HepG2 (cell line): ENCODE measurements around the gene BAHCC1. TPM values are rescaled to one million over a fixed set of nuclear protein-coding genes. Genes with fewer than 3 reads are reported as not detected.

ENCODE experiments used
- ATAC-seq: fragments of 200-7000 bp; cut with Tn5 transposase; 3 replicates; pipeline ENCODE4 v1.9.1; 2020; ENCODE audit warnings: mild to moderate bottlenecking, moderate library complexity
- BruUV-seq: library from RNA; stranded (reverse); fragments of 400-500 nt; replicated peaks from 2 replicates; lab custom pipeline; 2021; lab: Mats Ljungman, UMichigan
- CTCF ChIA-PET: fragments of 300-600 bp; formaldehyde crosslinking; extraction: SDS; loops from one replicate; lab custom pipeline; 2021; ENCODE audit warnings: low total read pairs, inconsistent platforms, low intra/inter-chr PET ratio; lab: Yijun Ruan, JAX
- POLR2A ChIA-PET: fragments of 350-600 bp; sonication (Branson Sonifier 250); formaldehyde crosslinking; loops from one replicate; lab custom pipeline; 2020; ENCODE audit warnings: antibody characterized with exemption, inconsistent platforms; lab: Yijun Ruan, JAX
- DNase-seq: peaks from one replicate; pipeline ENCODE4 v3.0.0-alpha.2; 2015; ENCODE audit warnings: low spot score
- FAIRE-seq: peaks from 3 replicates; lab custom pipeline; 2011; peaks lifted over from hg19 to GRCh38; lab: Jason Lieb, UNC
- H2AFZ ChIP-seq: one replicate; pipeline ENCODE4 v1.6.1; 2011; ENCODE audit warnings: low read length, inconsistent platforms
- H3K27ac ChIP-seq: fragments of 300-600 bp; 3 replicates; pipeline ENCODE4 v1.8.0; 2011; ENCODE audit warnings: mixed run types, mild to moderate bottlenecking, mixed read lengths, low read length, inconsistent platforms; ENCODE audit not compliant: insufficient read depth; ENCODE audit errors: extremely low read length
- H3K27me3 ChIP-seq, 2 experiments: fragments of 200-600 bp in 1 of 2; 2 replicates in 1 of 2; 3 replicates in 1 of 2; pipeline versions ENCODE4 v1.6.0 to v1.8.0; 2011; ENCODE audit warnings: low read length in 2 of 2, mild to moderate bottlenecking in 2 of 2, moderate library complexity in 2 of 2, inconsistent platforms in 1 of 2; ENCODE audit not compliant: insufficient read depth in 2 of 2, control insufficient read depth in 1 of 2
- H3K36me3 ChIP-seq, 2 experiments: fragments of 200-600 bp in 1 of 2; replicated peaks in 1 of 2; 2 replicates in 1 of 2; 3 replicates in 1 of 2; pipeline versions ENCODE4 v1.5.1 to v1.8.0; 2011; ENCODE audit warnings: low read length in 2 of 2, inconsistent platforms in 1 of 2; ENCODE audit not compliant: insufficient read depth in 2 of 2, control insufficient read depth in 1 of 2
- H3K4me1 ChIP-seq: 2 replicates; pipeline ENCODE4 v1.5.1; 2012; ENCODE audit warnings: low read length, inconsistent platforms; ENCODE audit not compliant: insufficient read depth
- H3K4me2 ChIP-seq: 2 replicates; pipeline ENCODE4 v1.6.0; 2011; ENCODE audit warnings: low read depth, low read length, inconsistent platforms
- H3K4me3 ChIP-seq, 3 experiments: fragments of 200-600 bp in 1 of 3; sonication (generic), shearing (Covaris generic) in 1 of 3; replicated peaks in 1 of 3; 2 replicates each; pipeline ENCODE4 v1.5.1; 2011 to 2016; ENCODE audit warnings: low read length in 3 of 3, inconsistent platforms in 2 of 3, low read depth in 2 of 3, mild to moderate bottlenecking in 2 of 3, control low read depth in 1 of 3, mixed read lengths in 1 of 3; ENCODE audit not compliant: insufficient read depth in 1 of 3
- H3K79me2 ChIP-seq: one replicate; pipeline ENCODE4 v1.6.1; 2011; ENCODE audit warnings: low read length, inconsistent platforms; ENCODE audit not compliant: insufficient read depth
- H3K9ac ChIP-seq: 2 replicates; pipeline ENCODE4 v1.6.0; 2011; ENCODE audit warnings: mild to moderate bottlenecking, low read depth, low read length, inconsistent platforms; ENCODE audit not compliant: insufficient read depth
- H3K9me3 ChIP-seq: 2 replicates; pipeline ENCODE4 v1.5.1; 2012; ENCODE audit warnings: mild to moderate bottlenecking, low read length
- H4K20me1 ChIP-seq: 2 replicates; pipeline ENCODE4 v1.6.0; 2011; ENCODE audit warnings: inconsistent platforms, mild to moderate bottlenecking, low read length, moderate library complexity; ENCODE audit not compliant: insufficient read depth
- KDM5B ChIP-seq: sonication (generic); formaldehyde crosslinking; IDR thresholded peaks from 2 replicates; pipeline ENCODE4 v1.4.0; 2020; ENCODE audit warnings: missing genetic modification reagents, mild to moderate bottlenecking, borderline replicate concordance
- PRMT3 ChIP-seq: sonication (generic); formaldehyde crosslinking; IDR thresholded peaks from 2 replicates; pipeline ENCODE4 v1.8.1; 2022; ENCODE audit warnings: low read depth, mild to moderate bottlenecking, moderate library complexity, missing genetic modification reagents, borderline replicate concordance
- ZFP91 ChIP-seq: sonication (generic); formaldehyde crosslinking; IDR thresholded peaks from 2 replicates; pipeline ENCODE4 v1.9.0; 2022; ENCODE audit warnings: missing genetic modification reagents, mild to moderate bottlenecking, borderline replicate concordance
- ZNF225 ChIP-seq: sonication (generic); formaldehyde crosslinking; IDR thresholded peaks from 2 replicates; pipeline ENCODE4 v1.4.0; 2020; ENCODE audit warnings: mild to moderate bottlenecking, missing genetic modification reagents
- ZNF251 ChIP-seq: sonication (generic); formaldehyde crosslinking; IDR thresholded peaks from 2 replicates; pipeline ENCODE4 v1.9.0; 2021; ENCODE audit warnings: mild to moderate bottlenecking, missing genetic modification reagents
- ZNF501 ChIP-seq: sonication (generic); formaldehyde crosslinking; IDR thresholded peaks from 2 replicates; pipeline ENCODE4 v1.5.1; 2020; ENCODE audit warnings: mild to moderate bottlenecking, moderate library complexity, missing genetic modification reagents
- ZNF543 ChIP-seq: sonication (generic); formaldehyde crosslinking; IDR thresholded peaks from 2 replicates; pipeline ENCODE4 v1.4.0; 2020; ENCODE audit warnings: mild to moderate bottlenecking, missing genetic modification reagents
- ZNF598 ChIP-seq: sonication (generic); formaldehyde crosslinking; IDR thresholded peaks from 2 replicates; pipeline ENCODE4 v1.5.1; 2020; ENCODE audit warnings: mild to moderate bottlenecking, missing genetic modification reagents, borderline replicate concordance
- ZNF776 ChIP-seq: sonication (generic); formaldehyde crosslinking; IDR thresholded peaks from 2 replicates; pipeline ENCODE4 v1.4.0; 2020; ENCODE audit warnings: mild to moderate bottlenecking, missing genetic modification reagents
- WGBS: methylation state at CpG from one replicate; pipeline ENCODE4 v1.1.6; 2017; ENCODE audit warnings: low lambda C conversion rate; 5-methylcytosine and 5-hydroxymethylcytosine counted together
- in situ Hi-C: cut with HindIII; loops from 2 replicates; pipeline ENCODE4 v1.10.0; 2017; ENCODE audit warnings: low pct_unique_long_range_greater_than_20kb; ENCODE audit not compliant: extremely low pct_ligation_motif_present
- intact Hi-C: fragments of 100-400 bp; cut with micrococcal nuclease; formaldehyde crosslinking; loops from one replicate; pipeline ENCODE4 v1.10.0; 2022; ENCODE audit not compliant: unreplicated experiment
- polyA plus RNA-seq, 8 experiments: library from polyadenylated mRNA; depleted of rRNA in 3 of 8; stranded (reverse) in 7 of 8; unstranded in 1 of 8; fragments of >200 nt; fragmentation: Illumina TruSeq in 4 of 8; extraction: Trizol in 4 of 8; gene quantifications; 2 replicates each; pipeline versions ENCODE4 v1.2.1 to v1.2.3, GENCODE V29; 2011 to 2016; ENCODE audit warnings: low read depth in 4 of 8, missing spikeins in 1 of 8, mixed read lengths in 1 of 8; ENCODE audit not compliant: insufficient read depth in 1 of 8
- total RNA-seq, 5 experiments: library from RNA; depleted of rRNA; stranded (reverse); fragments of >200 nt; fragmentation: Illumina TruSeq; extraction: Trizol; gene quantifications; 2 replicates each; pipeline ENCODE4 v1.2.3, GENCODE V29; 2016; ENCODE audit warnings: low read depth in 1 of 5
- TF ChIP-seq, protein P1 (sequence below): sonication (generic); formaldehyde crosslinking; IDR thresholded peaks from 2 replicates; pipeline ENCODE4 v1.5.1; 2020; ENCODE audit warnings: mild to moderate bottlenecking, missing genetic modification reagents
- TF ChIP-seq, protein P2 (sequence below): sonication (generic); formaldehyde crosslinking; IDR thresholded peaks from 2 replicates; pipeline ENCODE4 v1.4.0; 2020; ENCODE audit warnings: missing genetic modification reagents

The BAHCC1 gene
- total and polyA plus RNA-seq, 2 of the 13 experiments (the other 11 are each of a cell fraction or from before 2014, with no cell fraction given): 1.4 to 1.7 TPM

DNA sequence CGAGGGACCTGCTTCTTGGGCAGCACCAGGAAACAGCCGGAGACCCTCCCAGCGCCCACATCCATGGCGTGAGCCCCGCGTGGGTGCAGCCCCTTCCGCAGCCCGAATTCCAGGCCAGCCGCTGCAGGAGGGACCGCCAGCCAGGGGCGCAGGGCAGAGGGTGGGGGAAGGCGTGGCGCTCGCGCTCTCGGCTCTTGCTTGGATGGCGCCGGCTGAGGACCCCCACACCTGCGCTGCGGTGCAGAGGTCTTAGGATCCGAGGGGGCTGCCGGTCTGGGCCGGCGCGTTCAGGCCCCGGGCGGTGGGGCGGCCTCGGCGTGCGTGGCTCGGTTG, 88.6 kb downstream of the BAHCC1 start (continued):
- peak; percentile 33; the same call in 1 of the 2 replicates for TF ChIP-seq ZFP91 (CRISPR knock-in tag)
- no peak for TF ChIP-seq ZNF598 (CRISPR knock-in tag)

GRCh38 chr17:81484195-81484979, 89.1 kb downstream of the BAHCC1 start:
- 16% methylated on average over 21 of the region's 60 CpGs for WGBS
- Histone ChIP-seq H3K79me2 (no peaks in the 10 kb centered on the region), H3K4me1 (peaks cover 62% of the 10 kb centered on the region), H3K9me3 (no peaks in the 10 kb centered on the region), H3K4me3 (peak overlapping the region in 2 of 3 experiments; percentile 44 to 62; a peak in 3 of 6 replicates), H3K27me3 (peaks cover 5 to 39% of the 10 kb centered on the region in 2 experiments; a peak in 4 of 5 replicates), H3K4me2 (peak overlapping the region; percentile 72), H4K20me1 (no peaks in the 10 kb centered on the region), H3K36me3 (no peaks in the 10 kb centered on the region), H2AFZ (no peak overlapping the region), H3K27ac (no peak overlapping the region), H3K9ac (peak overlapping the region; percentile 35)
- POLR2A ChIA-PET: interaction anchor here (0.6 to 1.6 kb wide), 10 partner anchors 24 to 246 kb away, joined by 3 to 6 read pairs (median 3); partner anchors contain the start of genes ACTG1 and TEPSIN
- no TSS peak for BruUV-seq
- peak; percentile 76 for DNase-seq
- peak; percentile 63 for FAIRE-seq
- CTCF ChIA-PET: interaction anchor here (1.2 to 1.5 kb wide), 5 partner anchors 44 to 231 kb away, joined by 6 to 17 read pairs (median 6); no protein-coding TSS in a partner anchor
- intact Hi-C loops: loop anchor here (1.0 to 5.0 kb wide), 3 partner anchors 82 to 231 kb away; partner anchors contain the start of gene SLC38A10
- in situ Hi-C loops: loop anchor here (5.0 kb wide), 2 partner anchors 182 to 227 kb away; no protein-coding TSS in a partner anchor
- peak; percentile 73 for ATAC-seq
- peak; percentile 73; the same call in 1 of the 2 replicates for TF ChIP-seq ZNF543 (CRISPR knock-in tag)
- no peak for TF ChIP-seq ZNF251 (CRISPR knock-in tag)
- TF ChIP-seq, protein P1, sequence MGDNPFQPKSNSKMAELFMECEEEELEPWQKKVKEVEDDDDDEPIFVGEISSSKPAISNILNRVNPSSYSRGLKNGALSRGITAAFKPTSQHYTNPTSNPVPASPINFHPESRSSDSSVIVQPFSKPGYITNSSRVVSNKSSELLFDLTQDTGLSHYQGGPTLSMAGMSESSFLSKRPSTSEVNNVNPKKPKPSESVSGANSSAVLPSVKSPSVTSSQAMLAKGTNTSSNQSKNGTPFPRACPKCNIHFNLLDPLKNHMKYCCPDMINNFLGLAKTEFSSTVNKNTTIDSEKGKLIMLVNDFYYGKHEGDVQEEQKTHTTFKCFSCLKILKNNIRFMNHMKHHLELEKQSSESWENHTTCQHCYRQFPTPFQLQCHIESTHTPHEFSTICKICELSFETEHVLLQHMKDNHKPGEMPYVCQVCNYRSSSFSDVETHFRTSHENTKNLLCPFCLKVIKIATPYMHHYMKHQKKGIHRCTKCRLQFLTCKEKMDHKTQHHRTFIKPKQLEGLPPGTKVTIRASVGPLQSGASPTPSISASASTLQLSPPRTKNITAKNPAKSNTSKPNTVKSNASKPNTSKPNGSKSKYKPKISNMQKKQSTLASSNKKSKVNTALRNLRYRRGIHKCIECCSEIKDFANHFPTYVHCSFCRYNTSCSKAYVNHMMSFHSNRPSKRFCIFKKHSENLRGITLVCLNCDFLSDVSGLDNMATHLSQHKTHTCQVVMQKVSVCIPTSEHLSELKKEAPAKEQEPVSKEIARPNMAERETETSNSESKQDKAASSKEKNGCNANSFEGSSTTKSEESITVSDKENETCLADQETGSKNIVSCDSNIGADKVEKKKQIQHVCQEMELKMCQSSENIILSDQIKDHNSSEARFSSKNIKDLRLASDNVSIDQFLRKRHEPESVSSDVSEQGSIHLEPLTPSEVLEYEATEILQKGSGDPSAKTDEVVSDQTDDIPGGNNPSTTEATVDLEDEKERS: no peak
- TF ChIP-seq ZNF776 (CRISPR knock-in tag): peak; percentile 63; the same call in 1 of the 2 replicates
- peak; percentile 85; the same call in 1 of the 2 replicates for TF ChIP-seq KDM5B
- TF ChIP-seq PRMT3: 0 out of 2 replicates have a peak, but pooled peaks have one; percentile 84
- TF ChIP-seq, protein P2, sequence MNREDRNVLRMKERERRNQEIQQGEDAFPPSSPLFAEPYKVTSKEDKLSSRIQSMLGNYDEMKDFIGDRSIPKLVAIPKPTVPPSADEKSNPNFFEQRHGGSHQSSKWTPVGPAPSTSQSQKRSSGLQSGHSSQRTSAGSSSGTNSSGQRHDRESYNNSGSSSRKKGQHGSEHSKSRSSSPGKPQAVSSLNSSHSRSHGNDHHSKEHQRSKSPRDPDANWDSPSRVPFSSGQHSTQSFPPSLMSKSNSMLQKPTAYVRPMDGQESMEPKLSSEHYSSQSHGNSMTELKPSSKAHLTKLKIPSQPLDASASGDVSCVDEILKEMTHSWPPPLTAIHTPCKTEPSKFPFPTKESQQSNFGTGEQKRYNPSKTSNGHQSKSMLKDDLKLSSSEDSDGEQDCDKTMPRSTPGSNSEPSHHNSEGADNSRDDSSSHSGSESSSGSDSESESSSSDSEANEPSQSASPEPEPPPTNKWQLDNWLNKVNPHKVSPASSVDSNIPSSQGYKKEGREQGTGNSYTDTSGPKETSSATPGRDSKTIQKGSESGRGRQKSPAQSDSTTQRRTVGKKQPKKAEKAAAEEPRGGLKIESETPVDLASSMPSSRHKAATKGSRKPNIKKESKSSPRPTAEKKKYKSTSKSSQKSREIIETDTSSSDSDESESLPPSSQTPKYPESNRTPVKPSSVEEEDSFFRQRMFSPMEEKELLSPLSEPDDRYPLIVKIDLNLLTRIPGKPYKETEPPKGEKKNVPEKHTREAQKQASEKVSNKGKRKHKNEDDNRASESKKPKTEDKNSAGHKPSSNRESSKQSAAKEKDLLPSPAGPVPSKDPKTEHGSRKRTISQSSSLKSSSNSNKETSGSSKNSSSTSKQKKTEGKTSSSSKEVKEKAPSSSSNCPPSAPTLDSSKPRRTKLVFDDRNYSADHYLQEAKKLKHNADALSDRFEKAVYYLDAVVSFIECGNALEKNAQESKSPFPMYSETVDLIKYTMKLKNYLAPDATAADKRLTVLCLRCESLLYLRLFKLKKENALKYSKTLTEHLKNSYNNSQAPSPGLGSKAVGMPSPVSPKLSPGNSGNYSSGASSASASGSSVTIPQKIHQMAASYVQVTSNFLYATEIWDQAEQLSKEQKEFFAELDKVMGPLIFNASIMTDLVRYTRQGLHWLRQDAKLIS (CRISPR knock-in tag): no peak
- TF ChIP-seq ZNF225 (CRISPR knock-in tag): peak; percentile 80; the same call in 1 of the 2 replicates
- peak; percentile 71; the same call in 1 of the 2 replicates for TF ChIP-seq ZNF501 (CRISPR knock-in tag)
